ENCODE data around the gene KDR.

Gene KDR

GRCh38 chr4:55122235-55122634 lies 3.2 kb downstream of the KDR start:
- DNase-seq = no peak

GRCh38 chr4:55121246-55121645 lies 4.1 kb downstream of the KDR start:
- DNase-seq = no peak

GRCh38 chr4:55118397-55118796 lies 7.0 kb downstream of the KDR start:
- no peak for DNase-seq

GRCh38 chr4:55117511-55117910 lies 7.9 kb downstream of the KDR start:
- no peak for DNase-seq

- no peak for DNase-seq
These were observed 8.9 kb downstream of the KDR start for GRCh38 chr4:55116450-55116849.

- no peak for DNase-seq
These were observed 13.8 kb downstream of the KDR start for GRCh38 chr4:55111601-55112000.

GRCh38 chr4:55110131-55110530 lies 15.3 kb downstream of the KDR start:
- DNase-seq = no peak

GRCh38 chr4:55107054-55107453 lies 18.3 kb downstream of the KDR start:
- no peak for DNase-seq

GRCh38 chr4:55103224-55103623 lies 22.2 kb downstream of the KDR start:
- DNase-seq = no peak

- DNase-seq = no peak
These were observed 25.6 kb downstream of the KDR start for GRCh38 chr4:55099816-55100215.

GRCh38 chr4:55098456-55099204 lies 26.8 kb downstream of the KDR start:
- DNase-seq = no peak

- no peak for DNase-seq
These were observed 28.8 kb downstream of the KDR start for GRCh38 chr4:55096619-55097018.

GRCh38 chr4:55096045-55096444 lies 29.4 kb downstream of the KDR start:
- DNase-seq = no peak

- no peak for DNase-seq
These were observed 32.9 kb downstream of the KDR start for GRCh38 chr4:55092504-55092903.

- no peak for DNase-seq
These were observed 35.5 kb downstream of the KDR start for GRCh38 chr4:55089916-55090315.

- DNase-seq = no peak
These were observed 37.5 kb downstream of the KDR start for GRCh38 chr4:55087913-55088260.

GRCh38 chr4:55087009-55087912 lies 38.1 kb downstream of the KDR start:
- DNase-seq = no peak

- no peak for DNase-seq
These were observed 38.8 kb downstream of the KDR start for GRCh38 chr4:55086578-55086977.

- no peak for DNase-seq
These were observed 41.7 kb downstream of the KDR start for GRCh38 chr4:55083735-55084134.

GRCh38 chr4:55082756-55083155 lies 42.6 kb downstream of the KDR start:
- DNase-seq = no peak

GRCh38 chr4:55080174-55080865 lies 45.1 kb downstream of the KDR start:
- DNase-seq = no peak

- DNase-seq = no peak
These were observed 45.8 kb downstream of the KDR start for GRCh38 chr4:55079451-55080173.

- no peak for DNase-seq
These were observed 46.4 kb downstream of the KDR start for GRCh38 chr4:55078987-55079386.

Measured in DMS79 treated with DMSO at 0.1 percent for 48 hours (cell line).